HepG2 (cell line): ENCODE measurements around the gene RSBN1. TPM values are rescaled to one million over a fixed set of nuclear protein-coding genes. Genes with fewer than 3 reads are reported as not detected.

Experiments
- ATAC-seq: fragments of 200-7000 bp; cut with Tn5 transposase; 3 replicates; pipeline ENCODE4 v1.9.1; 2020; ENCODE audit warnings: mild to moderate bottlenecking, moderate library complexity
- BruUV-seq: library from RNA; stranded (reverse); fragments of 400-500 nt; replicated peaks from 2 replicates; lab custom pipeline; 2021; lab: Mats Ljungman, UMichigan
- CTCF ChIA-PET: fragments of 300-600 bp; formaldehyde crosslinking; extraction: SDS; loops from one replicate; lab custom pipeline; 2021; ENCODE audit warnings: low total read pairs, inconsistent platforms, low intra/inter-chr PET ratio; lab: Yijun Ruan, JAX
- POLR2A ChIA-PET: fragments of 350-600 bp; sonication (Branson Sonifier 250); formaldehyde crosslinking; loops from one replicate; lab custom pipeline; 2020; ENCODE audit warnings: antibody characterized with exemption, inconsistent platforms; lab: Yijun Ruan, JAX
- DNase-seq: peaks from one replicate; pipeline ENCODE4 v3.0.0-alpha.2; 2015; ENCODE audit warnings: low spot score
- FAIRE-seq: peaks from 3 replicates; lab custom pipeline; 2011; peaks lifted over from hg19 to GRCh38; lab: Jason Lieb, UNC
- H2AFZ ChIP-seq: one replicate; pipeline ENCODE4 v1.6.1; 2011; ENCODE audit warnings: low read length, inconsistent platforms
- H3K27ac ChIP-seq: fragments of 300-600 bp; 3 replicates; pipeline ENCODE4 v1.8.0; 2011; ENCODE audit warnings: mixed run types, mild to moderate bottlenecking, mixed read lengths, low read length, inconsistent platforms; ENCODE audit not compliant: insufficient read depth; ENCODE audit errors: extremely low read length
- H3K27me3 ChIP-seq, 2 experiments: fragments of 200-600 bp in 1 of 2; 2 replicates in 1 of 2; 3 replicates in 1 of 2; pipeline versions ENCODE4 v1.6.0 to v1.8.0; 2011; ENCODE audit warnings: low read length in 2 of 2, mild to moderate bottlenecking in 2 of 2, moderate library complexity in 2 of 2, inconsistent platforms in 1 of 2; ENCODE audit not compliant: insufficient read depth in 2 of 2, control insufficient read depth in 1 of 2
- H3K36me3 ChIP-seq, 2 experiments: fragments of 200-600 bp in 1 of 2; replicated peaks in 1 of 2; 2 replicates in 1 of 2; 3 replicates in 1 of 2; pipeline versions ENCODE4 v1.5.1 to v1.8.0; 2011; ENCODE audit warnings: low read length in 2 of 2, inconsistent platforms in 1 of 2; ENCODE audit not compliant: insufficient read depth in 2 of 2, control insufficient read depth in 1 of 2
- H3K4me1 ChIP-seq: 2 replicates; pipeline ENCODE4 v1.5.1; 2012; ENCODE audit warnings: low read length, inconsistent platforms; ENCODE audit not compliant: insufficient read depth
- H3K4me2 ChIP-seq: 2 replicates; pipeline ENCODE4 v1.6.0; 2011; ENCODE audit warnings: low read depth, low read length, inconsistent platforms
- H3K4me3 ChIP-seq, 3 experiments: fragments of 200-600 bp in 1 of 3; sonication (generic), shearing (Covaris generic) in 1 of 3; replicated peaks in 1 of 3; 2 replicates each; pipeline ENCODE4 v1.5.1; 2011 to 2016; ENCODE audit warnings: low read length in 3 of 3, inconsistent platforms in 2 of 3, low read depth in 2 of 3, mild to moderate bottlenecking in 2 of 3, control low read depth in 1 of 3, mixed read lengths in 1 of 3; ENCODE audit not compliant: insufficient read depth in 1 of 3
- H3K79me2 ChIP-seq: one replicate; pipeline ENCODE4 v1.6.1; 2011; ENCODE audit warnings: low read length, inconsistent platforms; ENCODE audit not compliant: insufficient read depth
- H3K9ac ChIP-seq: 2 replicates; pipeline ENCODE4 v1.6.0; 2011; ENCODE audit warnings: mild to moderate bottlenecking, low read depth, low read length, inconsistent platforms; ENCODE audit not compliant: insufficient read depth
- H3K9me3 ChIP-seq: 2 replicates; pipeline ENCODE4 v1.5.1; 2012; ENCODE audit warnings: mild to moderate bottlenecking, low read length
- H4K20me1 ChIP-seq: 2 replicates; pipeline ENCODE4 v1.6.0; 2011; ENCODE audit warnings: inconsistent platforms, mild to moderate bottlenecking, low read length, moderate library complexity; ENCODE audit not compliant: insufficient read depth
- ARNT2 ChIP-seq: sonication (generic); formaldehyde crosslinking; IDR thresholded peaks from 2 replicates; pipeline ENCODE4 v1.8.0; 2022; ENCODE audit warnings: mild to moderate bottlenecking, low read depth, missing genetic modification reagents, moderate library complexity
- ATAD3A ChIP-seq: sonication (generic); formaldehyde crosslinking; IDR thresholded peaks from 2 replicates; pipeline ENCODE4 v1.4.0; 2020; ENCODE audit warnings: missing genetic modification reagents
- FOXK1 ChIP-seq: sonication (generic); formaldehyde crosslinking; IDR thresholded peaks from 2 replicates; pipeline ENCODE4 v1.4.0; 2020; ENCODE audit warnings: low read depth, missing genetic modification reagents, borderline replicate concordance
- GABPA ChIP-seq, 2 experiments: IDR thresholded peaks; 2 replicates each; pipeline ENCODE4 v1.6.1; 2011 to 2016; ENCODE audit warnings: low read depth in 2 of 2, low read length in 1 of 2, missing biosample characterization in 1 of 2, missing genetic modification characterization in 1 of 2
- IRF2 ChIP-seq: IDR thresholded peaks from 2 replicates; pipeline ENCODE4 v1.6.1; 2018; ENCODE audit warnings: missing genetic modification reagents, missing compliant biosample characterization
- ISL2 ChIP-seq: sonication (generic); formaldehyde crosslinking; IDR thresholded peaks from 2 replicates; pipeline ENCODE4 v1.5.0; 2020; ENCODE audit warnings: missing genetic modification reagents
- KAT2B ChIP-seq: fragments of 150-350 bp; IDR thresholded peaks from 2 replicates; pipeline ENCODE4 v1.6.1; 2014; ENCODE audit warnings: low read depth, low read length, borderline replicate concordance
- KDM3A ChIP-seq: IDR thresholded peaks from 2 replicates; pipeline ENCODE4 v1.6.1; 2018; ENCODE audit warnings: low read depth, missing compliant biosample characterization
- KLF11 ChIP-seq: IDR thresholded peaks from 2 replicates; pipeline ENCODE4 v1.6.1; 2016; ENCODE audit warnings: missing compliant biosample characterization
- MEIS2 ChIP-seq: sonication (generic); formaldehyde crosslinking; IDR thresholded peaks from 2 replicates; pipeline ENCODE4 v1.9.0; 2021; ENCODE audit warnings: mild to moderate bottlenecking, missing genetic modification reagents
- RARA ChIP-seq: IDR thresholded peaks from 2 replicates; pipeline ENCODE4 v1.6.1; 2016; ENCODE audit warnings: missing genetic modification reagents, missing compliant biosample characterization
- RFX5 ChIP-seq: IDR thresholded peaks from 2 replicates; pipeline ENCODE4 v1.6.1; 2011; ENCODE audit warnings: low read depth, low read length, improper control_type of control experiment
- TP53 ChIP-seq: sonication (generic); formaldehyde crosslinking; conservative IDR thresholded peaks from 2 replicates; pipeline ENCODE4 v1.4.0; 2020; ENCODE audit warnings: missing genetic modification reagents
- ZBTB8A ChIP-seq: sonication (generic); formaldehyde crosslinking; IDR thresholded peaks from 2 replicates; pipeline ENCODE4 v1.4.0; 2020; ENCODE audit warnings: mild to moderate bottlenecking, low read depth, missing genetic modification reagents, borderline replicate concordance
- ZFY ChIP-seq: sonication (generic); formaldehyde crosslinking; IDR thresholded peaks from 2 replicates; pipeline ENCODE4 v1.4.0; 2020; ENCODE audit warnings: missing genetic modification reagents
- ZNF577 ChIP-seq: sonication (generic); formaldehyde crosslinking; IDR thresholded peaks from 2 replicates; pipeline ENCODE4 v1.4.0; 2020; ENCODE audit warnings: mild to moderate bottlenecking, low read depth, missing genetic modification reagents, borderline replicate concordance
- ZNF678 ChIP-seq: sonication (generic); formaldehyde crosslinking; IDR thresholded peaks from 2 replicates; pipeline ENCODE4 v1.4.0; 2020; ENCODE audit warnings: mild to moderate bottlenecking, missing genetic modification reagents
- WGBS: methylation state at CpG from one replicate; pipeline ENCODE4 v1.1.6; 2017; ENCODE audit warnings: low lambda C conversion rate; 5-methylcytosine and 5-hydroxymethylcytosine counted together
- in situ Hi-C: cut with HindIII; loops from 2 replicates; pipeline ENCODE4 v1.10.0; 2017; ENCODE audit warnings: low pct_unique_long_range_greater_than_20kb; ENCODE audit not compliant: extremely low pct_ligation_motif_present
- intact Hi-C: fragments of 100-400 bp; cut with micrococcal nuclease; formaldehyde crosslinking; loops from one replicate; pipeline ENCODE4 v1.10.0; 2022; ENCODE audit not compliant: unreplicated experiment
- polyA plus RNA-seq, 8 experiments: library from polyadenylated mRNA; depleted of rRNA in 3 of 8; stranded (reverse) in 7 of 8; unstranded in 1 of 8; fragments of >200 nt; fragmentation: Illumina TruSeq in 4 of 8; extraction: Trizol in 4 of 8; gene quantifications; 2 replicates each; pipeline versions ENCODE4 v1.2.1 to v1.2.3, GENCODE V29; 2011 to 2016; ENCODE audit warnings: low read depth in 4 of 8, missing spikeins in 1 of 8, mixed read lengths in 1 of 8; ENCODE audit not compliant: insufficient read depth in 1 of 8
- total RNA-seq, 5 experiments: library from RNA; depleted of rRNA; stranded (reverse); fragments of >200 nt; fragmentation: Illumina TruSeq; extraction: Trizol; gene quantifications; 2 replicates each; pipeline ENCODE4 v1.2.3, GENCODE V29; 2016; ENCODE audit warnings: low read depth in 1 of 5
- TF ChIP-seq, protein P1 (sequence below): sonication (generic); formaldehyde crosslinking; IDR thresholded peaks from 2 replicates; pipeline ENCODE4 v1.5.0; 2020; ENCODE audit warnings: mild to moderate bottlenecking, missing genetic modification reagents

RSBN1 gene
- total and polyA plus RNA-seq, 2 of the 13 experiments (the other 11 are each of a cell fraction or from before 2014, with no cell fraction given), result 8.3 to 10.4 TPM

DNA sequence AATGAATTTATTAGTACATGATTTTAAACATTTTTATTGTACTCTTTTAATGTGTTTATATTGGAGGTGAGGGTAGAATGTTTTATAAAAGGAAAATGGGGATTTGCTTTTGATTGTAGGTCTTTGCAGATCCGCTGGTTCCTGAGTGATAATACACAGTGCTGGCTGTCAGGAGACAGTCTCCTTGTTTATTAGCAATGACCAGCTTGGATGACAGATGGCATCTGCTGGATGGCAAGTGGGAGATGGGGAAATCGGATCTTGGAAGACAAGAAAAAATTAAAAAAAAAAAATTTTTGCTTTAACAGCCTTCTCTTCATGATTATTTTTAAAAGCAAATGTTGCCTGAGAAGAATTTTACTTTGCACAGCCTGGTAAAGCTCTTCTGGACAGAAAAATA, 48.6 kb downstream of the RSBN1 start:
- DNase-seq, result no peak
- CTCF ChIA-PET, result no interaction called here
- H3K79me2 ChIP-seq, result no peaks in the 10 kb centered on the region
- BruUV-seq, result no TSS peak
- ATAC-seq, result no peak
- no peaks in the 10 kb centered on the region; the same call in 1 of the 2 replicates for H4K20me1 ChIP-seq
- H2AFZ ChIP-seq, result no peak overlapping the region
- H3K9ac ChIP-seq, result no peak overlapping the region
- no peak overlapping the region for H3K4me2 ChIP-seq
- no peak for FAIRE-seq
- no peaks in the 10 kb centered on the region for H3K9me3 ChIP-seq
- H3K36me3 ChIP-seq, result peaks cover 9 to 34% of the 10 kb centered on the region in 2 experiments
- WGBS, result 100% methylated on average over 2 of the region's 2 CpGs
- in situ Hi-C loops, result loop anchor here (5.0 kb wide), 1 partner anchor 34 kb away; no protein-coding TSS in a partner anchor
- intact Hi-C loops, result no loop called here
- H3K4me3 ChIP-seq, result no peak overlapping the region
- POLR2A ChIA-PET, result no interaction called here
- H3K4me1 ChIP-seq, result peaks cover 8% of the 10 kb centered on the region
- TF ChIP-seq IRF2 (no peak), KLF11 (CRISPR knock-in tag) (no peak), RFX5 (no peak), ATAD3A (no peak), KAT2B (no peak), ZBTB8A (CRISPR knock-in tag) (no peak), ZNF678 (CRISPR knock-in tag) (no peak), ARNT2 (CRISPR knock-in tag) (no peak), KDM3A (CRISPR knock-in tag) (no peak), ZNF577 (CRISPR knock-in tag) (no peak)
- TF ChIP-seq, all 625 proteins: peak for 0
- Histone ChIP-seq H3K27ac (no peak overlapping the region), H3K27me3 (no peaks in the 10 kb centered on the region; a peak in 1 of 5 replicates)

DNA sequence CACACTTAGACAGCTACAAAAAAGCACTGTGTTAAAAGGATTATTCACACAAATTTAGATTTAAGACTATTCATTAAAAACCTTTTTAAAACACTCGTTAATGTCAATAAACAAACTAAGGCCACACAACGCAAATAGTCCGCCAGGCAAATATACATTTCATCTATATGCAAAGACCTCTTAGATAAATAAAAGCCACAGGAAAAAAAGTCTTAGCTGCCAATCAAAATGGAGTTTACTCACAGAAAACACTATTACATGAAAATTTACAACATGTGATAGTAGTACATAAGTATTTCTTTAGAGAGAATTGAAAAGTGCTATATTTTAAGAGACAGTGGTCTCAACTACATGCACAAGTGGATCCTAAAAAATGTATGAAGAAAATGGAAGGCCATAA, 50.3 kb downstream of the RSBN1 start:
- CTCF ChIA-PET, result no interaction called here
- no peak overlapping the region for H2AFZ ChIP-seq
- peaks cover 6 to 17% of the 10 kb centered on the region in 2 experiments for H3K36me3 ChIP-seq
- 89% methylated on average over 3 of the region's 3 CpGs for WGBS
- no peaks in the 10 kb centered on the region for H3K9me3 ChIP-seq
- H3K4me3 ChIP-seq, result no peak overlapping the region
- H4K20me1 ChIP-seq, result no peaks in the 10 kb centered on the region; the same call in 1 of the 2 replicates
- ATAC-seq (no peak), DNase-seq (no peak), FAIRE-seq (no peak)
- no TSS peak for BruUV-seq
- H3K79me2 ChIP-seq, result peaks cover 11% of the 10 kb centered on the region
- no peaks in the 10 kb centered on the region; a peak in 1 of 5 replicates for H3K27me3 ChIP-seq
- H3K27ac ChIP-seq, result no peak overlapping the region
- H3K4me2 ChIP-seq, result no peak overlapping the region
- intact Hi-C loops (no loop called here), in situ Hi-C loops (loop anchor here (5.0 kb wide), 1 partner anchor 35 kb away; no protein-coding TSS in a partner anchor)
- peaks cover 17% of the 10 kb centered on the region for H3K4me1 ChIP-seq
- POLR2A ChIA-PET, result no interaction called here
- H3K9ac ChIP-seq, result no peak overlapping the region
- TF ChIP-seq, protein P1, sequence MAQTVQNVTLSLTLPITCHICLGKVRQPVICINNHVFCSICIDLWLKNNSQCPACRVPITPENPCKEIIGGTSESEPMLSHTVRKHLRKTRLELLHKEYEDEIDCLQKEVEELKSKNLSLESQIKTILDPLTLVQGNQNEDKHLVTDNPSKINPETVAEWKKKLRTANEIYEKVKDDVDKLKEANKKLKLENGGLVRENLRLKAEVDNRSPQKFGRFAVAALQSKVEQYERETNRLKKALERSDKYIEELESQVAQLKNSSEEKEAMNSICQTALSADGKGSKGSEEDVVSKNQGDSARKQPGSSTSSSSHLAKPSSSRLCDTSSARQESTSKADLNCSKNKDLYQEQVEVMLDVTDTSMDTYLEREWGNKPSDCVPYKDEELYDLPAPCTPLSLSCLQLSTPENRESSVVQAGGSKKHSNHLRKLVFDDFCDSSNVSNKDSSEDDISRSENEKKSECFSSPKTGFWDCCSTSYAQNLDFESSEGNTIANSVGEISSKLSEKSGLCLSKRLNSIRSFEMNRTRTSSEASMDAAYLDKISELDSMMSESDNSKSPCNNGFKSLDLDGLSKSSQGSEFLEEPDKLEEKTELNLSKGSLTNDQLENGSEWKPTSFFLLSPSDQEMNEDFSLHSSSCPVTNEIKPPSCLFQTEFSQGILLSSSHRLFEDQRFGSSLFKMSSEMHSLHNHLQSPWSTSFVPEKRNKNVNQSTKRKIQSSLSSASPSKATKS (CRISPR knock-in tag), result no peak
- TF ChIP-seq TP53 (CRISPR knock-in tag) (no peak), MEIS2 (CRISPR knock-in tag) (no peak), ZFY (no peak), ISL2 (no peak), GABPA (IDR thresholded peaks at IDR 0.05; ENCODE audit: low read depth, low read length) (no peak), GABPA (CRISPR knock-in tag; IDR thresholded peaks at IDR 0.05; ENCODE audit: low read depth) (no peak), FOXK1 (CRISPR knock-in tag) (no peak), RARA (CRISPR knock-in tag) (no peak)
